ENCODE data around the gene GRIK4.

The GRIK4 gene

GRCh38 chr11:120918257-120918656 is 406.7 kb downstream of the GRIK4 start:
- H3K36me3 ChIP-seq (ENCODE audit: control insufficient read depth, low read depth, low read length) = no peaks in the 10 kb centered on the region
- H3K4me3 ChIP-seq (ENCODE audit: low read length) = no peak overlapping the region
- H3K27me3 ChIP-seq (ENCODE audit: control insufficient read depth, insufficient read depth, low read length) = no peaks in the 10 kb centered on the region
- H3K27ac ChIP-seq (ENCODE audit: low read length) = no peak overlapping the region
- H3K9ac ChIP-seq (ENCODE audit: low read length) = no peak overlapping the region
- no peaks in the 10 kb centered on the region for H3K9me3 ChIP-seq (ENCODE audit: control insufficient read depth, low read depth, low read length)
- peaks cover 3% of the 10 kb centered on the region for H3K4me1 ChIP-seq (ENCODE audit: control insufficient read depth, low read depth, low read length)

- Histone ChIP-seq H3K4me1 (ENCODE audit: control insufficient read depth, low read depth, low read length) (peaks cover 3% of the 10 kb centered on the region), H3K36me3 (ENCODE audit: control insufficient read depth, low read depth, low read length) (no peaks in the 10 kb centered on the region), H3K4me3 (ENCODE audit: low read length) (no peak overlapping the region), H3K9me3 (ENCODE audit: control insufficient read depth, low read depth, low read length) (no peaks in the 10 kb centered on the region), H3K27me3 (ENCODE audit: control insufficient read depth, insufficient read depth, low read length) (no peaks in the 10 kb centered on the region), H3K9ac (ENCODE audit: low read length) (no peak overlapping the region), H3K27ac (ENCODE audit: low read length) (no peak overlapping the region)
These were observed 407.5 kb downstream of the GRIK4 start for GRCh38 chr11:120919045-120919444.

GRCh38 chr11:120919566-120919965 is 408.0 kb downstream of the GRIK4 start:
- Histone ChIP-seq H3K9me3 (ENCODE audit: control insufficient read depth, low read depth, low read length) (no peaks in the 10 kb centered on the region), H3K36me3 (ENCODE audit: control insufficient read depth, low read depth, low read length) (no peaks in the 10 kb centered on the region), H3K27me3 (ENCODE audit: control insufficient read depth, insufficient read depth, low read length) (no peaks in the 10 kb centered on the region), H3K27ac (ENCODE audit: low read length) (no peak overlapping the region), H3K4me3 (ENCODE audit: low read length) (no peak overlapping the region), H3K4me1 (ENCODE audit: control insufficient read depth, low read depth, low read length) (peaks cover 3% of the 10 kb centered on the region), H3K9ac (ENCODE audit: low read length) (no peak overlapping the region)

- Histone ChIP-seq H3K9ac (ENCODE audit: low read length) (no peak overlapping the region), H3K27me3 (ENCODE audit: control insufficient read depth, insufficient read depth, low read length) (no peaks in the 10 kb centered on the region), H3K36me3 (ENCODE audit: control insufficient read depth, low read depth, low read length) (no peaks in the 10 kb centered on the region), H3K4me1 (ENCODE audit: control insufficient read depth, low read depth, low read length) (no peaks in the 10 kb centered on the region), H3K4me3 (ENCODE audit: low read length) (no peak overlapping the region), H3K27ac (ENCODE audit: low read length) (no peak overlapping the region), H3K9me3 (ENCODE audit: control insufficient read depth, low read depth, low read length) (no peaks in the 10 kb centered on the region)
These were observed 412.4 kb downstream of the GRIK4 start for GRCh38 chr11:120923866-120924508.

- Histone ChIP-seq H3K4me1 (ENCODE audit: control insufficient read depth, low read depth, low read length) (no peaks in the 10 kb centered on the region), H3K4me3 (ENCODE audit: low read length) (no peak overlapping the region), H3K9ac (ENCODE audit: low read length) (no peak overlapping the region), H3K36me3 (ENCODE audit: control insufficient read depth, low read depth, low read length) (no peaks in the 10 kb centered on the region), H3K27ac (ENCODE audit: low read length) (no peak overlapping the region), H3K27me3 (ENCODE audit: control insufficient read depth, insufficient read depth, low read length) (no peaks in the 10 kb centered on the region), H3K9me3 (ENCODE audit: control insufficient read depth, low read depth, low read length) (no peaks in the 10 kb centered on the region)
These were observed 414.4 kb downstream of the GRIK4 start for GRCh38 chr11:120925944-120926343.

GRCh38 chr11:120928627-120929026 is 417.1 kb downstream of the GRIK4 start:
- Histone ChIP-seq H3K9me3 (ENCODE audit: control insufficient read depth, low read depth, low read length) (no peaks in the 10 kb centered on the region), H3K36me3 (ENCODE audit: control insufficient read depth, low read depth, low read length) (no peaks in the 10 kb centered on the region), H3K4me3 (ENCODE audit: low read length) (no peak overlapping the region), H3K27ac (ENCODE audit: low read length) (no peak overlapping the region), H3K9ac (ENCODE audit: low read length) (no peak overlapping the region), H3K27me3 (ENCODE audit: control insufficient read depth, insufficient read depth, low read length) (no peaks in the 10 kb centered on the region), H3K4me1 (ENCODE audit: control insufficient read depth, low read depth, low read length) (peaks cover 3% of the 10 kb centered on the region)

- Histone ChIP-seq H3K27me3 (ENCODE audit: control insufficient read depth, insufficient read depth, low read length) (no peaks in the 10 kb centered on the region), H3K4me1 (ENCODE audit: control insufficient read depth, low read depth, low read length) (peaks cover 3% of the 10 kb centered on the region), H3K9me3 (ENCODE audit: control insufficient read depth, low read depth, low read length) (no peaks in the 10 kb centered on the region), H3K4me3 (ENCODE audit: low read length) (no peak overlapping the region), H3K27ac (ENCODE audit: low read length) (no peak overlapping the region), H3K9ac (ENCODE audit: low read length) (no peak overlapping the region), H3K36me3 (ENCODE audit: control insufficient read depth, low read depth, low read length) (no peaks in the 10 kb centered on the region)
These were observed 417.5 kb downstream of the GRIK4 start for GRCh38 chr11:120929090-120929489.

- H3K27me3 ChIP-seq (ENCODE audit: control insufficient read depth, insufficient read depth, low read length) = no peaks in the 10 kb centered on the region
- H3K36me3 ChIP-seq (ENCODE audit: control insufficient read depth, low read depth, low read length) = no peaks in the 10 kb centered on the region
- H3K27ac ChIP-seq (ENCODE audit: low read length) = no peak overlapping the region
- no peak overlapping the region for H3K4me3 ChIP-seq (ENCODE audit: low read length)
- H3K9me3 ChIP-seq (ENCODE audit: control insufficient read depth, low read depth, low read length) = no peaks in the 10 kb centered on the region
- H3K4me1 ChIP-seq (ENCODE audit: control insufficient read depth, low read depth, low read length) = peaks cover 6% of the 10 kb centered on the region
- H3K9ac ChIP-seq (ENCODE audit: low read length) = no peak overlapping the region
These were observed 418.2 kb downstream of the GRIK4 start for GRCh38 chr11:120929664-120930154.

- H3K27me3 ChIP-seq (ENCODE audit: control insufficient read depth, insufficient read depth, low read length) = no peaks in the 10 kb centered on the region
- no peak overlapping the region for H3K4me3 ChIP-seq (ENCODE audit: low read length)
- no peaks in the 10 kb centered on the region for H3K36me3 ChIP-seq (ENCODE audit: control insufficient read depth, low read depth, low read length)
- no peak overlapping the region for H3K9ac ChIP-seq (ENCODE audit: low read length)
- H3K27ac ChIP-seq (ENCODE audit: low read length) = no peak overlapping the region
- no peaks in the 10 kb centered on the region for H3K9me3 ChIP-seq (ENCODE audit: control insufficient read depth, low read depth, low read length)
- H3K4me1 ChIP-seq (ENCODE audit: control insufficient read depth, low read depth, low read length) = peaks cover 6% of the 10 kb centered on the region
These were observed 419.7 kb downstream of the GRIK4 start for GRCh38 chr11:120931057-120931779.

GRCh38 chr11:120932305-120932915 is 420.9 kb downstream of the GRIK4 start:
- Histone ChIP-seq H3K4me1 (ENCODE audit: control insufficient read depth, low read depth, low read length) (peaks cover 6% of the 10 kb centered on the region), H3K9me3 (ENCODE audit: control insufficient read depth, low read depth, low read length) (no peaks in the 10 kb centered on the region), H3K4me3 (ENCODE audit: low read length) (no peak overlapping the region), H3K27me3 (ENCODE audit: control insufficient read depth, insufficient read depth, low read length) (no peaks in the 10 kb centered on the region), H3K27ac (ENCODE audit: low read length) (no peak overlapping the region), H3K36me3 (ENCODE audit: control insufficient read depth, low read depth, low read length) (no peaks in the 10 kb centered on the region), H3K9ac (ENCODE audit: low read length) (no peak overlapping the region)

- Histone ChIP-seq H3K27ac (ENCODE audit: low read length) (no peak overlapping the region), H3K36me3 (ENCODE audit: control insufficient read depth, low read depth, low read length) (no peaks in the 10 kb centered on the region), H3K27me3 (ENCODE audit: control insufficient read depth, insufficient read depth, low read length) (no peaks in the 10 kb centered on the region), H3K9me3 (ENCODE audit: control insufficient read depth, low read depth, low read length) (no peaks in the 10 kb centered on the region), H3K9ac (ENCODE audit: low read length) (no peak overlapping the region), H3K4me3 (ENCODE audit: low read length) (no peak overlapping the region), H3K4me1 (ENCODE audit: control insufficient read depth, low read depth, low read length) (peaks cover 20% of the 10 kb centered on the region)
These were observed 424.8 kb downstream of the GRIK4 start for GRCh38 chr11:120936356-120936755.
